CD8-positive, alpha-beta memory T cell (primary cell): ENCODE measurements around the gene NPR1. TPM values are rescaled to one million over a fixed set of nuclear protein-coding genes. Genes with fewer than 3 reads are reported as not detected.
"Not testable (repeated sequence)": the region's sequence is repeated elsewhere in the genome, so short reads cannot be mapped to it uniquely, and the experiment has no call there.

Source experiments
- CTCF ChIA-PET: fragments of 350-600 bp; sonication (Branson Sonifier 250); formaldehyde crosslinking; loops from one replicate; lab custom pipeline; 2021; ENCODE audit warnings: antibody characterized with exemption; lab: Charles Lee
- POLR2A ChIA-PET: fragments of 350-600 bp; sonication (Branson Sonifier 250); formaldehyde crosslinking; loops from one replicate; lab custom pipeline; 2021; ENCODE audit warnings: antibody characterized with exemption; lab: Charles Lee
- DNase-seq, 5 donors: peaks; one replicate each; pipeline versions ENCODE4 v3.0.0 to v3.0.0-alpha.2; 2020 to 2022; ENCODE audit warnings: mixed read lengths in 1 of 5
- H3K27ac ChIP-seq: one replicate; pipeline ENCODE4 v1.7.0; 2013; ENCODE audit warnings: low read depth, mild to moderate bottlenecking, low read length, moderate library complexity
- H3K27me3 ChIP-seq: 2 replicates; pipeline ENCODE4 v1.7.0; 2013; ENCODE audit warnings: low read length, mild to moderate bottlenecking; ENCODE audit not compliant: insufficient read depth, poor library complexity, severe bottlenecking
- H3K36me3 ChIP-seq: 2 replicates; pipeline ENCODE4 v1.7.0; 2013; ENCODE audit warnings: mild to moderate bottlenecking, low read length, moderate library complexity; ENCODE audit not compliant: insufficient read depth
- H3K4me1 ChIP-seq: 2 replicates; pipeline ENCODE4 v1.7.0; 2013; ENCODE audit warnings: mild to moderate bottlenecking, low read length, moderate library complexity; ENCODE audit not compliant: insufficient read depth
- H3K4me3 ChIP-seq: 2 replicates; pipeline ENCODE4 v1.7.0; 2013; ENCODE audit warnings: mild to moderate bottlenecking, low read length
- H3K9me3 ChIP-seq: 2 replicates; pipeline ENCODE4 v1.7.0; 2013; ENCODE audit warnings: mild to moderate bottlenecking, low read length
- H3K27ac Mint-ChIP-seq, 8 donors: one replicate each; pipeline ENCODE4 v1.8.0; 2020 to 2021; ENCODE audit warnings: mixed read lengths in 8 of 8, mild to moderate bottlenecking in 6 of 8, inconsistent platforms in 3 of 8, moderate library complexity in 3 of 8
- H3K27me3 Mint-ChIP-seq, 2 donors: one replicate each; pipeline ENCODE4 v1.8.0; 2020 to 2021; ENCODE audit warnings: mixed read lengths in 2 of 2, mild to moderate bottlenecking in 1 of 2, moderate library complexity in 1 of 2
- H3K36me3 Mint-ChIP-seq, 3 donors: one replicate each; pipeline ENCODE4 v1.8.0; 2020 to 2021; ENCODE audit warnings: mixed read lengths in 3 of 3, inconsistent platforms in 1 of 3, mild to moderate bottlenecking in 1 of 3
- H3K4me1 Mint-ChIP-seq, 3 donors: one replicate each; pipeline ENCODE4 v1.8.0; 2020 to 2021; ENCODE audit warnings: mixed read lengths in 3 of 3, inconsistent platforms in 1 of 3, mild to moderate bottlenecking in 1 of 3
- H3K4me3 Mint-ChIP-seq, 7 donors: one replicate each; pipeline ENCODE4 v1.8.0; 2020 to 2021; ENCODE audit warnings: mixed read lengths in 7 of 7, mild to moderate bottlenecking in 6 of 7, moderate library complexity in 4 of 7, inconsistent platforms in 2 of 7
- H3K9me3 Mint-ChIP-seq, 5 donors: one replicate each; pipeline ENCODE4 v1.8.0; 2020 to 2022; ENCODE audit warnings: mixed read lengths in 5 of 5, mild to moderate bottlenecking in 3 of 5, moderate library complexity in 2 of 5, inconsistent platforms in 1 of 5
- polyA plus RNA-seq: library from polyadenylated mRNA; unstranded; fragments of 300-500 nt; fragmentation: Illumina TruSeq; gene quantifications from one replicate; pipeline ENCODE4 v1.2.3, GENCODE V29; 2021
- total RNA-seq, 2 experiments: library from RNA; stranded (reverse); gene quantifications; one replicate each; pipeline ENCODE4 v1.2.3, GENCODE V29; 2021

The NPR1 gene
- total and polyA plus RNA-seq, 3 experiments from 2014 or later = not detected

- ChIA-PET POLR2A (interaction anchor here (0.6 to 2.6 kb wide), 5 partner anchors 11 to 320 kb away, joined by 3 to 18 read pairs (median 8); partner anchors contain the start of genes CHTOP, JTB and RPS27), CTCF (interaction anchor here (0.7 to 2.5 kb wide), 5 partner anchors 10 to 315 kb away, joined by 3 to 8 read pairs (median 4); partner anchors contain the start of genes RAB13 and SNAPIN)
- Histone ChIP-seq H3K4me1 (peaks cover 30% of the 10 kb centered on the region), H3K9me3 (no peaks in the 10 kb centered on the region), H3K27me3 (no peaks in the 10 kb centered on the region), H3K27ac (peak within 1 kb of the TSS; percentile 92), H3K36me3 (peaks cover 29% of the 10 kb centered on the region), H3K4me3 (peak within 1 kb of the TSS; percentile 92)
- Mint-ChIP-seq H3K36me3 (peaks cover 9 to 25% (median 12%) of the 10 kb centered on the region in 3 donors), H3K27me3 (peaks cover 0 to under 1% of the 10 kb centered on the region in 2 donors), H3K4me3 (no peak within 1 kb of the TSS), H3K4me1 (peaks cover 11 to 21% (median 12%) of the 10 kb centered on the region in 3 donors), H3K27ac (peak within 1 kb of the TSS in 1 of 8 donors; percentile 93), H3K9me3 (no peaks in the 10 kb centered on the region)
- peak; percentile 92 to 98 (median 98) for DNase-seq
Observed at GRCh38 chr1:153670859-153671627, 7.4 kb upstream of the NPR1 start, which contains the start of gene ILF2. ILF2 (minus strand) TSS chr1:153670993; CDS start chr1:153670922, 71 bp downstream.

- peaks cover 22% of the 10 kb centered on the region for H3K36me3 ChIP-seq
- peak overlapping the region; percentile 92 for H3K4me3 ChIP-seq
- H3K27me3 Mint-ChIP-seq, H3K4me3 Mint-ChIP-seq, H3K27ac Mint-ChIP-seq, H3K27me3 ChIP-seq, H3K9me3 ChIP-seq, H3K9me3 Mint-ChIP-seq: not testable (repeated sequence)
- Mint-ChIP-seq H3K36me3 (peaks cover 9 to 18% (median 13%) of the 10 kb centered on the region in 3 donors), H3K4me1 (peaks cover 11 to 21% (median 12%) of the 10 kb centered on the region in 3 donors)
- peak in 2 of 5 donors; percentile 28 to 67 for DNase-seq
- peaks cover 30% of the 10 kb centered on the region for H3K4me1 ChIP-seq
- CTCF ChIA-PET = interaction anchor here (0.7 to 2.0 kb wide), 7 partner anchors 9 to 314 kb away, joined by 3 to 6 read pairs (median 3); partner anchors contain the start of genes RAB13 and SNAPIN
- POLR2A ChIA-PET = interaction anchor here (0.6 to 2.6 kb wide), 6 partner anchors 12 to 319 kb away, joined by 3 to 18 read pairs (median 7); partner anchors contain the start of genes CHTOP, JTB and RPS27
- peak overlapping the region; percentile 84 for H3K27ac ChIP-seq
Observed at GRCh38 chr1:153671628-153672353, 6.7 kb upstream of the NPR1 start.

- H3K36me3 ChIP-seq = peaks cover 4% of the 10 kb centered on the region
- peak overlapping the region in 2 of 8 donors; percentile 72 to 93 for H3K27ac Mint-ChIP-seq
- H3K4me1 Mint-ChIP-seq = peaks cover 11 to 27% (median 13%) of the 10 kb centered on the region in 3 donors
- peak overlapping the region; percentile 18 to 80 (median 67) for H3K4me3 Mint-ChIP-seq
- no peaks in the 10 kb centered on the region for H3K9me3 ChIP-seq
- peaks cover 0 to 1% (median under 1%) of the 10 kb centered on the region in 3 donors for H3K36me3 Mint-ChIP-seq
- peaks cover 18% of the 10 kb centered on the region for H3K27me3 ChIP-seq
- H3K9me3 Mint-ChIP-seq = no peaks in the 10 kb centered on the region
- no peak overlapping the region for H3K4me3 ChIP-seq
- H3K4me1 ChIP-seq = peaks cover 35% of the 10 kb centered on the region
- CTCF ChIA-PET = interaction anchor here (0.7 to 1.4 kb wide), 2 partner anchors 14 to 163 kb away, joined by 3 to 4 read pairs; no protein-coding TSS in a partner anchor
- peaks cover 12 to 21% of the 10 kb centered on the region in 2 donors for H3K27me3 Mint-ChIP-seq
- H3K27ac ChIP-seq = no peak overlapping the region
- no peak for DNase-seq
- POLR2A ChIA-PET = no interaction called here
Observed at GRCh38 chr1:153673511-153673910, 5.0 kb upstream of the NPR1 start.

- no peaks in the 10 kb centered on the region for H3K36me3 ChIP-seq
- H3K27ac ChIP-seq = no peak overlapping the region
- H3K27me3 Mint-ChIP-seq = peaks cover 31 to 56% of the 10 kb centered on the region in 2 donors
- peaks cover 41% of the 10 kb centered on the region for H3K27me3 ChIP-seq
- DNase-seq = peak in 3 of 5 donors; percentile 18 to 56 (median 47)
- H3K9me3 ChIP-seq = no peaks in the 10 kb centered on the region
- H3K36me3 Mint-ChIP-seq = peaks cover 0 to 1% (median 0%) of the 10 kb centered on the region in 3 donors
- ChIA-PET POLR2A (interaction anchor here (1.4 kb wide), 1 partner anchor 44 kb away, joined by 3 read pairs; the partner anchor contains the start of gene CHTOP), CTCF (interaction anchor here (0.8 to 1.8 kb wide), 11 partner anchors 8 to 309 kb away, joined by 3 to 9 read pairs (median 3); partner anchors contain the start of genes INTS3 and RAB13)
- peaks cover 20 to 26% (median 22%) of the 10 kb centered on the region in 3 donors for H3K4me1 Mint-ChIP-seq
- H3K4me3 ChIP-seq = peak overlapping the region; percentile 45
- H3K4me1 ChIP-seq = peaks cover 20% of the 10 kb centered on the region
- peak overlapping the region in 1 of 8 donors; percentile 72 for H3K27ac Mint-ChIP-seq
- no peaks in the 10 kb centered on the region for H3K9me3 Mint-ChIP-seq
- peak overlapping the region; percentile 65 to 92 (median 80) for H3K4me3 Mint-ChIP-seq
Observed at GRCh38 chr1:153677718-153678518, 570 bp upstream of the NPR1 start.

- peaks cover 20 to 26% (median 22%) of the 10 kb centered on the region in 3 donors for H3K4me1 Mint-ChIP-seq
- Histone ChIP-seq H3K4me1 (peaks cover 20% of the 10 kb centered on the region), H3K9me3 (no peaks in the 10 kb centered on the region), H3K27ac (no peak overlapping the region), H3K4me3 (peak overlapping the region; percentile 45), H3K27me3 (peaks cover 41% of the 10 kb centered on the region), H3K36me3 (no peaks in the 10 kb centered on the region)
- H3K9me3 Mint-ChIP-seq = no peaks in the 10 kb centered on the region
- DNase-seq = peak in 2 of 5 donors; percentile 33 to 58
- POLR2A ChIA-PET = no interaction called here
- peak overlapping the region in 1 of 8 donors; percentile 80 for H3K27ac Mint-ChIP-seq
- H3K36me3 Mint-ChIP-seq = peaks cover 0 to 1% (median 0%) of the 10 kb centered on the region in 3 donors
- peaks cover 37 to 65% of the 10 kb centered on the region in 2 donors for H3K27me3 Mint-ChIP-seq
- H3K4me3 Mint-ChIP-seq = peak overlapping the region; percentile 74 to 92 (median 81)
- CTCF ChIA-PET = interaction anchor here (0.8 to 1.8 kb wide), 5 partner anchors 8 to 267 kb away, joined by 3 to 9 read pairs (median 4); partner anchors contain the start of gene ILF2
Observed at GRCh38 chr1:153679337-153680119, 1.0 kb downstream of the NPR1 start.

GRCh38 chr1:153680120-153680403 is 1.6 kb downstream of the NPR1 start:
- CTCF ChIA-PET = interaction anchor here (1.7 kb wide), 1 partner anchor 8 kb away, joined by 6 read pairs; the partner anchor contains the start of gene ILF2
- H3K9me3 ChIP-seq = no peaks in the 10 kb centered on the region
- Mint-ChIP-seq H3K9me3 (no peaks in the 10 kb centered on the region), H3K4me3 (peak overlapping the region; percentile 74 to 92 (median 81)), H3K27ac (no peak overlapping the region), H3K36me3 (peaks cover 0 to 1% (median 0%) of the 10 kb centered on the region in 3 donors), H3K4me1 (peaks cover 20 to 26% (median 22%) of the 10 kb centered on the region in 3 donors), H3K27me3 (peaks cover 39 to 65% of the 10 kb centered on the region in 2 donors)
- POLR2A ChIA-PET = no interaction called here
- peaks cover 20% of the 10 kb centered on the region for H3K4me1 ChIP-seq
- no peaks in the 10 kb centered on the region for H3K36me3 ChIP-seq
- H3K4me3 ChIP-seq = no peak overlapping the region
- peaks cover 41% of the 10 kb centered on the region for H3K27me3 ChIP-seq
- no peak for DNase-seq
- H3K27ac ChIP-seq = no peak overlapping the region
